ENCODE measurements around the gene SLC4A7.
"Not testable (repeated sequence)": the region's sequence is repeated elsewhere in the genome, so short reads cannot be mapped to it uniquely, and the experiment has no call there.

SLC4A7 gene

GRCh38 chr3:27344192-27344591, 140.0 kb downstream of the SLC4A7 start:
- H3K27me3 ChIP-seq (ENCODE audit: control insufficient read depth, insufficient read depth, low read length), result no peaks in the 10 kb centered on the region
- no peaks in the 10 kb centered on the region for H3K36me3 ChIP-seq (ENCODE audit: control insufficient read depth, insufficient read depth, low read length)
- H3K9me3 ChIP-seq (ENCODE audit: control insufficient read depth, insufficient read depth, low read length), result no peaks in the 10 kb centered on the region
- H3K4me1 ChIP-seq (ENCODE audit: control insufficient read depth, insufficient read depth, low read length), result no peaks in the 10 kb centered on the region
- H3K27ac ChIP-seq (ENCODE audit: low read depth, low read length), result no peak overlapping the region
- H3K9ac ChIP-seq (ENCODE audit: low read depth, low read length), result no peak overlapping the region
- no peak overlapping the region for H3K4me3 ChIP-seq (ENCODE audit: low read depth, low read length)

- Histone ChIP-seq H3K4me3 (ENCODE audit: low read depth, low read length) (no peak overlapping the region), H3K27me3 (ENCODE audit: control insufficient read depth, insufficient read depth, low read length) (no peaks in the 10 kb centered on the region), H3K4me1 (ENCODE audit: control insufficient read depth, insufficient read depth, low read length) (no peaks in the 10 kb centered on the region), H3K9ac (ENCODE audit: low read depth, low read length) (no peak overlapping the region), H3K9me3 (ENCODE audit: control insufficient read depth, insufficient read depth, low read length) (no peaks in the 10 kb centered on the region), H3K36me3 (ENCODE audit: control insufficient read depth, insufficient read depth, low read length) (no peaks in the 10 kb centered on the region), H3K27ac (ENCODE audit: low read depth, low read length) (no peak overlapping the region)
These were observed 141.9 kb downstream of the SLC4A7 start for GRCh38 chr3:27342267-27342666.

GRCh38 chr3:27340534-27340933, 143.7 kb downstream of the SLC4A7 start:
- Histone ChIP-seq H3K4me3 (ENCODE audit: low read depth, low read length) (no peak overlapping the region), H3K27me3 (ENCODE audit: control insufficient read depth, insufficient read depth, low read length) (no peaks in the 10 kb centered on the region), H3K9ac (ENCODE audit: low read depth, low read length) (no peak overlapping the region), H3K36me3 (ENCODE audit: control insufficient read depth, insufficient read depth, low read length) (no peaks in the 10 kb centered on the region), H3K9me3 (ENCODE audit: control insufficient read depth, insufficient read depth, low read length) (no peaks in the 10 kb centered on the region), H3K27ac (ENCODE audit: low read depth, low read length) (no peak overlapping the region), H3K4me1 (ENCODE audit: control insufficient read depth, insufficient read depth, low read length) (no peaks in the 10 kb centered on the region)

GRCh38 chr3:27335571-27335970, 148.6 kb downstream of the SLC4A7 start:
- no peaks in the 10 kb centered on the region for H3K27me3 ChIP-seq (ENCODE audit: control insufficient read depth, insufficient read depth, low read length)
- no peaks in the 10 kb centered on the region for H3K4me1 ChIP-seq (ENCODE audit: control insufficient read depth, insufficient read depth, low read length)
- H3K4me3 ChIP-seq (ENCODE audit: low read depth, low read length), result no peak overlapping the region
- H3K36me3 ChIP-seq (ENCODE audit: control insufficient read depth, insufficient read depth, low read length), result no peaks in the 10 kb centered on the region
- H3K27ac ChIP-seq (ENCODE audit: low read depth, low read length), result no peak overlapping the region
- H3K9me3 ChIP-seq (ENCODE audit: control insufficient read depth, insufficient read depth, low read length), result no peaks in the 10 kb centered on the region
- H3K9ac ChIP-seq (ENCODE audit: low read depth, low read length), result no peak overlapping the region

GRCh38 chr3:27333843-27334242, 150.3 kb downstream of the SLC4A7 start:
- 0 out of 2 replicates have a peak, but pooled peaks cover 2% of the 10 kb centered on the region for H3K9me3 ChIP-seq (ENCODE audit: control insufficient read depth, insufficient read depth, low read length)
- H3K27me3 ChIP-seq (ENCODE audit: control insufficient read depth, insufficient read depth, low read length), result no peaks in the 10 kb centered on the region
- no peak overlapping the region for H3K4me3 ChIP-seq (ENCODE audit: low read depth, low read length)
- H3K4me1 ChIP-seq (ENCODE audit: control insufficient read depth, insufficient read depth, low read length), result no peaks in the 10 kb centered on the region
- H3K36me3 ChIP-seq (ENCODE audit: control insufficient read depth, insufficient read depth, low read length), result no peaks in the 10 kb centered on the region
- H3K27ac ChIP-seq (ENCODE audit: low read depth, low read length), result no peak overlapping the region
- H3K9ac ChIP-seq (ENCODE audit: low read depth, low read length), result no peak overlapping the region

GRCh38 chr3:27328982-27329762, 155.0 kb downstream of the SLC4A7 start:
- not testable (repeated sequence) for H3K9me3 ChIP-seq (ENCODE audit: control insufficient read depth, insufficient read depth, low read length); H3K27ac ChIP-seq (ENCODE audit: low read depth, low read length); H3K36me3 ChIP-seq (ENCODE audit: control insufficient read depth, insufficient read depth, low read length); H3K4me1 ChIP-seq (ENCODE audit: control insufficient read depth, insufficient read depth, low read length); H3K4me3 ChIP-seq (ENCODE audit: low read depth, low read length); H3K9ac ChIP-seq (ENCODE audit: low read depth, low read length); H3K27me3 ChIP-seq (ENCODE audit: control insufficient read depth, insufficient read depth, low read length)

GRCh38 chr3:27326629-27327545, 157.3 kb downstream of the SLC4A7 start:
- H3K27ac ChIP-seq (ENCODE audit: low read depth, low read length), result no peak overlapping the region

GRCh38 chr3:27326202-27326601, 158.0 kb downstream of the SLC4A7 start:
- H3K27me3 ChIP-seq (ENCODE audit: control insufficient read depth, insufficient read depth, low read length), result no peaks in the 10 kb centered on the region
- no peaks in the 10 kb centered on the region for H3K36me3 ChIP-seq (ENCODE audit: control insufficient read depth, insufficient read depth, low read length)
- H3K4me1 ChIP-seq (ENCODE audit: control insufficient read depth, insufficient read depth, low read length), result no peaks in the 10 kb centered on the region
- H3K27ac ChIP-seq (ENCODE audit: low read depth, low read length), result no peak overlapping the region
- no peak overlapping the region for H3K4me3 ChIP-seq (ENCODE audit: low read depth, low read length)
- H3K9me3 ChIP-seq (ENCODE audit: control insufficient read depth, insufficient read depth, low read length), result 0 out of 2 replicates have a peak, but pooled peaks cover 2% of the 10 kb centered on the region
- no peak overlapping the region for H3K9ac ChIP-seq (ENCODE audit: low read depth, low read length)

More at GRCh38 chr3:27326629-27327545, 157.3 kb downstream of the SLC4A7 start:
- 0 out of 2 replicates have a peak, but pooled peaks cover 2% of the 10 kb centered on the region for H3K9me3 ChIP-seq (ENCODE audit: control insufficient read depth, insufficient read depth, low read length)
- H3K4me3 ChIP-seq (ENCODE audit: low read depth, low read length), result no peak overlapping the region
- H3K4me1 ChIP-seq (ENCODE audit: control insufficient read depth, insufficient read depth, low read length), result no peaks in the 10 kb centered on the region
- H3K36me3 ChIP-seq (ENCODE audit: control insufficient read depth, insufficient read depth, low read length), result no peaks in the 10 kb centered on the region
- no peaks in the 10 kb centered on the region for H3K27me3 ChIP-seq (ENCODE audit: control insufficient read depth, insufficient read depth, low read length)
- H3K9ac ChIP-seq (ENCODE audit: low read depth, low read length), result no peak overlapping the region

GRCh38 chr3:27325419-27325818, 158.8 kb downstream of the SLC4A7 start:
- H3K4me3 ChIP-seq (ENCODE audit: low read depth, low read length), result no peak overlapping the region
- H3K4me1 ChIP-seq (ENCODE audit: control insufficient read depth, insufficient read depth, low read length), result no peaks in the 10 kb centered on the region
- H3K9me3 ChIP-seq (ENCODE audit: control insufficient read depth, insufficient read depth, low read length), result 0 out of 2 replicates have a peak, but pooled peaks cover 2% of the 10 kb centered on the region
- no peak overlapping the region for H3K9ac ChIP-seq (ENCODE audit: low read depth, low read length)
- no peaks in the 10 kb centered on the region for H3K27me3 ChIP-seq (ENCODE audit: control insufficient read depth, insufficient read depth, low read length)
- H3K27ac ChIP-seq (ENCODE audit: low read depth, low read length), result no peak overlapping the region
- H3K36me3 ChIP-seq (ENCODE audit: control insufficient read depth, insufficient read depth, low read length), result no peaks in the 10 kb centered on the region

- Histone ChIP-seq H3K4me3 (ENCODE audit: low read depth, low read length) (no peak overlapping the region), H3K9me3 (ENCODE audit: control insufficient read depth, insufficient read depth, low read length) (0 out of 2 replicates have a peak, but pooled peaks cover 2% of the 10 kb centered on the region), H3K27ac (ENCODE audit: low read depth, low read length) (no peak overlapping the region), H3K9ac (ENCODE audit: low read depth, low read length) (no peak overlapping the region), H3K4me1 (ENCODE audit: control insufficient read depth, insufficient read depth, low read length) (no peaks in the 10 kb centered on the region), H3K27me3 (ENCODE audit: control insufficient read depth, insufficient read depth, low read length) (no peaks in the 10 kb centered on the region), H3K36me3 (ENCODE audit: control insufficient read depth, insufficient read depth, low read length) (no peaks in the 10 kb centered on the region)
These were observed 159.5 kb downstream of the SLC4A7 start for GRCh38 chr3:27324686-27325085.

- Histone ChIP-seq H3K4me3 (ENCODE audit: low read depth, low read length) (no peak overlapping the region), H3K27me3 (ENCODE audit: control insufficient read depth, insufficient read depth, low read length) (no peaks in the 10 kb centered on the region), H3K4me1 (ENCODE audit: control insufficient read depth, insufficient read depth, low read length) (no peaks in the 10 kb centered on the region), H3K27ac (ENCODE audit: low read depth, low read length) (no peak overlapping the region), H3K9ac (ENCODE audit: low read depth, low read length) (no peak overlapping the region), H3K9me3 (ENCODE audit: control insufficient read depth, insufficient read depth, low read length) (no peaks in the 10 kb centered on the region), H3K36me3 (ENCODE audit: control insufficient read depth, insufficient read depth, low read length) (no peaks in the 10 kb centered on the region)
These were observed 161.1 kb downstream of the SLC4A7 start for GRCh38 chr3:27323087-27323570.
